GM12864 (cell line): ENCODE results near the gene APPBP2.

Experiments used
- DNase-seq: peaks from one replicate; pipeline ENCODE4 v3.0.0-alpha.2; 2011; ENCODE audit warnings: low read depth
- H3K4me3 ChIP-seq: 2 replicates; pipeline ENCODE4 v1.5.1; 2011; ENCODE audit warnings: mild to moderate bottlenecking, low read depth, low read length, control low read depth
- CTCF ChIP-seq: IDR thresholded peaks from 2 replicates; pipeline ENCODE4 v1.5.1; 2011; ENCODE audit warnings: low read depth, mild to moderate bottlenecking, moderate library complexity, low read length, control low read depth, inconsistent platforms; ENCODE audit errors: missing control alignments

Gene APPBP2

GRCh38 chr17:60473788-60474187 is 52.3 kb downstream of the APPBP2 start:
- no peak for TF ChIP-seq CTCF
- H3K4me3 ChIP-seq, result no peak overlapping the region
- DNase-seq, result no peak

GRCh38 chr17:60472449-60472848 is 53.6 kb downstream of the APPBP2 start:
- no peak overlapping the region for H3K4me3 ChIP-seq
- no peak for DNase-seq
- TF ChIP-seq CTCF, result no peak

GRCh38 chr17:60471451-60471850 is 54.6 kb downstream of the APPBP2 start:
- no peak overlapping the region for H3K4me3 ChIP-seq
- TF ChIP-seq CTCF, result no peak
- DNase-seq, result no peak

DNA sequence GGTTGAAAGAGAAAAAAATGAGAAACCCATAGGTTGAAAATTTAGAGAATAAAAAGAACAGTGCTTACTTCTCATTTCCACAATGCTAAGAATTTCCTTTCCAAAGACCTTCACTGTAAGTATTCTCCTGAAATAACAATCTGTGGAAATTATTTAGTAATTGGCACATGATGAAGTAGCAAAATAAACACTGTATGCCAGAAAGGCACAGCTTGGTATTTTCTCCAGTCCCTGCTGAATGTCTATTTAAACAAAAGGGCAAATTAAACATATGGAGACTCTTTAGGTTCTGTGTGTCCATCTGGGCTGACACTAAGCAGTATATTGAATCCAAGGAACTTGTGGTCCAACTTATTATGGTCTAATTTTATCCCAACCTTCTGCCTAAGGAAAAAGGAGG is 57.7 kb downstream of the APPBP2 start:
- no peak for DNase-seq
- TF ChIP-seq CTCF, result no peak
- no peak overlapping the region for H3K4me3 ChIP-seq

DNA sequence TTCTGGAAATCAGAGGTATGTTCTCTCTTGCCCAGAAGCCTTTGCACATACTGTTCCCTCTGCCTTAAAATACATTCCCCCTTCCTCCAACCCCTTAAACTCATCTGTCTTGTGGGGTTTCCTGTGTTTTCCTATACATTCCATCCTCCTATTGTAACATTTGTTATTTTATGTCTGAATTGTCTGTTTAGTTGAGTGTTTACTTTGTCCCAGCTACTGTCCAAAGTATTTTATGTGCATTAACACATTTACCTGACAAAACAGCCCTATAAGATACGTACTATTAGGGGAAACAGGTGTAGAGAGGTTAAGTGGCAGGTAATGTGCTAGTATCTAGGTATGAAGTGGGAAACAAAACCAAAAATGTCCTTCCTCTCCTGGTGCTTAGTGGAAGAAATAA is 61.7 kb downstream of the APPBP2 start:
- no peak for DNase-seq
- no peak overlapping the region for H3K4me3 ChIP-seq
- no peak for TF ChIP-seq CTCF

GRCh38 chr17:60463157-60463835 is 62.7 kb downstream of the APPBP2 start:
- DNase-seq, result no peak
- no peak overlapping the region for H3K4me3 ChIP-seq
- no peak for TF ChIP-seq CTCF

DNA sequence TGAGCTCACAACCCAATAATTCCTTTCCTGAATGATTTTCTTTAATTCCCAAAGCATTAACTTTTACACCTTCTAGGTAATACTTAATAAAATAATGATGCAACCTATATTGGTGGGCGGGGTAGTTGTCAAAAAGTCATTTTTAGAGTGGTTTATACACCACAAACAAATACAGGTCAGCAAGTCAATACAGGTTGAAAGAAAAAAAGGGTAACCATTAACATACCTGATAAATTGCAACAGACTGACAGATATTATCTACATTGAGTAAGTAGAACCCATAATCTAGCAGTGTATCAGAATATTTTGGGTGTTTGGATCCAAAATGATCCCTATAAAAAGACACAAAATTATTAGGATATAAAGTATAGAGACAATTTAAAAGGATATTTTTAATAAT is 64.5 kb downstream of the APPBP2 start:
- TF ChIP-seq CTCF, result no peak
- no peak overlapping the region for H3K4me3 ChIP-seq
- no peak for DNase-seq
